Measurements from ENCODE around the gene ZEB2.
"Not testable (repeated sequence)": the region's sequence is repeated elsewhere in the genome, so short reads cannot be mapped to it uniquely, and the experiment has no call there.

Gene ZEB2

DNA sequence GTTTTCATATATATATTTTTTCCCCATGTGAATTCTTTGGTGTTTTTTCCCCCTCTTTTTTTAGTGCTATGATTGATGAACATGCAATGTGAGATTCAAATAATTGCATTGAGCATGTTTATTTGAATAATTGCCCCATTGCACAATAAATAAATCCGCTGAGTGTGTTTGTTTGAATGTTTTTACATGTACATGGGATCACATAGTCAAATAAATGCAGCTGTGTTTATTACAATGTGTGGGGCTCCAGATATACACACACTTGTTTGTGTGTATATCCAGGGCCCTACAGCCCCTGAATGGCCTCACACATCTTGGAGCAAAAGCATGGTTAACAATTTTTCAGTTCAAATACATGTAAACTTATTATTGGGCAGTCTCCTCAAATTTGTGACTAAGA, 134.5 kb downstream of the ZEB2 start:
- no peak for DNase-seq (ENCODE audit: low spot score)

GRCh38 chr2:144383571-144384100, 136.3 kb downstream of the ZEB2 start:
- DNase-seq (ENCODE audit: low spot score), result no peak

GRCh38 chr2:144382849-144383248, 137.1 kb downstream of the ZEB2 start:
- DNase-seq (ENCODE audit: low spot score), result no peak

GRCh38 chr2:144381716-144382115, 138.2 kb downstream of the ZEB2 start:
- DNase-seq (ENCODE audit: low spot score), result no peak

DNA sequence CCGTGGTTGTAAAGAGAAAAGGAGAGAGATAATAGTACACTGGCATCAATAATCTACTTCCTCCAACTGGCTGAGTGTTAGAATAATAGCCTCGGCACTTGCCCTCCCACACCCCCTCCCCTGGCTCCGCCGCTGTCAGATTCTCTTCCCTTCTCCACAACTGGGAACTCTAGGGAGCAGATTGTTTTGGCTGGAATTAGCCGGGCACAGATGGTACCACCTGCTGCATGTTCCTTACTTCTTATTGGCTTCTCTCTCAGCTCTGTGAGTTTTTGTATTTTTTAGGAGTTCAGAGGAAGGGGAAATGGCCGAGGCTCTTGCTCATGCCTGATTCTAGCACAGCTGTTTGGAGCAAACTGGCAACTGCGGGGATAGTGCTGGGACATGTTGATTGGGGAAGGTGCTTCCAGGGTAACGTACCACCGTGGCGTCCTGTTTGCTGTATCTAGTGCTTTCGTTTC, 140.0 kb downstream of the ZEB2 start:
- DNase-seq (ENCODE audit: low spot score), result no peak

GRCh38 chr2:144378551-144378950, 141.4 kb downstream of the ZEB2 start:
- DNase-seq (ENCODE audit: low spot score), result no peak

DNA sequence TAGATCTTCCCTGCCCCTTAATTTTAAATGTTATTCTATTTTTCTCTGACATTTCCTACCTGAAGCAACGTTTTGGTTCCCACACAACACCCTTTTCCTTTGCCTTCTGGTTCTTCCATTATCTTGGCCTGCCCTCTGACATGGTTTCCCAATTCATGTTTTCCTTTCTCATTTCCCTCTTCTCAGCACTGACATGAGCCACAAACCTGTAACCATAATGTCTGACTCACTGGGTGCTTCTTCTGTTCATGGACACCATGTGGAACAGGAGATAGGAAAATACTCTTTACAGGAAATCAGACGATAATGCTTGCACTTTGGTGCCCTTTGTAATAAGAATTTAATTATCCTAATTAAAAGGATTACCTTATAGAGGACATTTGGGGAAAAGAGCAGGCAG, 142.0 kb downstream of the ZEB2 start:
- DNase-seq (ENCODE audit: low spot score), result no peak

DNA sequence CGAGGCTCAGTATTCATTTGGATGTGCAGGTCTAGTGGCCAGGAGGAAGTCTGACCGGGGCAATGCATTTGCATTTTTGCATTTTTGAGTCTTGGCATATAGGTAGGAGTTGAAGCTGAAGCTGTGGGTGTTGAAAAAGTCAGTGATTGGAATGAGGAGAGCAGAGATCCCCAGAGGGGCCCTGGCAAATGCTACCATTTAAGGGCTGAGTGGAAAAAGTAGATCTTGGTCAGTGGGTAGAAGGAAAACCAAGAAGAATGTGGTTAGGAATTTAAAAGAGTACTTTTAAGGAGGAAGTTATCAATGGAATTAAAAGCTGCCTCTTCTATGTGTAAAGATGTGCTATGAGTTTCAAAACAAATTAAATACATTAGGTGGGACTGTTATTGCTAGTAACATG, 143.0 kb downstream of the ZEB2 start:
- DNase-seq (ENCODE audit: low spot score), result no peak

DNA sequence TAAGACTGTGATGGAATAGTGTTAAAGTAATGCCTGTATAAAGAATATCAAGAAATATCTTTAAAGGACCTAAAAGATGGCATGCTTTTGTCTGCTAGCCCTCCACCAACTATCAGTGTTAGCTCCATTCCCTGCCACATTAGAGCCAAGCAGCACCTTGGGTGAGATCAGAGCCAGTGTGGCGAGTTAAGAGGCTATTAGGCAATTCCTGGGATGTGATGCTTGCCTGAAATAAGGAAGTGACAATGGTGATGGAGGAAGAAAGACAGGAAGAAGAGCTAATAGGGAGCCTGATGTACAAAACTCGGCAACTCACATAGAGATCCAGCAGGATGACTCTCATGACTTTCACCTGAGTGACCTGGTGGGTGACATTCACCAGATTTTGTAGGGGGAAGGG, 143.5 kb downstream of the ZEB2 start:
- DNase-seq (ENCODE audit: low spot score), result no peak

DNA sequence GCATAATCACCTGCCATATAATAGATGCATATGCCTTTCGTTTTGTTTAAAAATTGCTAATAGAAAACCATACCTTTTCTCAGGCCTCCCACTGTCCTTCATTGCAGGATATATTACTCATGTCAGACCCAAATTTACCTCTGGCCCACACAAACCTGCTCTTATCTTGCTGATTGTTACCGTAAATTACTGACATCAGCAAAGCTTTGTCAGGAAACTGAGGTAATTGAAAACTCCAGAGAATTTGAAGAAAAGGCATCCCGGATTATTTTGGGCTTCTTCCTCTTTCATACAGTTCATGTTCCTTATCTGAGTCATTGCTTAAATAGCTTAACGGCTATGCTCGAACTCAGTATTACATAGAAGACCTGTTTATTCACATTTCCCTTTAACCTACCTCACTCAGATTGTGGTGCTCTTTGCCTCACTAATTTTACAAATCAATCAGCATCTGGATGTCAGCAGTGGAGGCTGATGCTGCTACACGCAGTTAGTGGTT, 145.7 kb downstream of the ZEB2 start:
- no peak for DNase-seq (ENCODE audit: low spot score)

GRCh38 chr2:144372410-144373080, 147.4 kb downstream of the ZEB2 start:
- DNase-seq (ENCODE audit: low spot score), result no peak

- no peak for DNase-seq (ENCODE audit: low spot score)
Measured at GRCh38 chr2:144370937-144371584, 148.9 kb downstream of the ZEB2 start.

DNA sequence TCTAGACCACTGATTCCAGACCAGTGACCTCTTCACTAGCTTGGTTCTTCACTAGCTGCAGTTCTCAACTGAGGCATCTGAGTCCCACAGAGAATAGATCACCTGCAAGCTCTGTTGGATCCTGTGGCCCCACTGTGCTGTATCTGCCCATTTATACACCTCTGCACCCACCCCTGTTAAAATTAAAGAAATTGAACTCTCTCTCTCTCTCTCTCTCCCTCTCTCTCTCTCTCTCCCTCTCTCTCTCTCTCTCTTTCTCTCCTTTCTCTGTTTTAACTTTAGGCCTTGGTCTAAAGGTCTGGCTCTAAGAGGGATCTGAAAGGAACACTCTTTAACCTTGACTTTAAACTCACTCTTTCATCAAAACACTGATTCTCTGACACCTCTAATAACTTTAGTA, 150.5 kb downstream of the ZEB2 start:
- no peak for DNase-seq (ENCODE audit: low spot score)

- no peak for DNase-seq (ENCODE audit: low spot score)
Measured at GRCh38 chr2:144366825-144367429, 153.0 kb downstream of the ZEB2 start.

DNA sequence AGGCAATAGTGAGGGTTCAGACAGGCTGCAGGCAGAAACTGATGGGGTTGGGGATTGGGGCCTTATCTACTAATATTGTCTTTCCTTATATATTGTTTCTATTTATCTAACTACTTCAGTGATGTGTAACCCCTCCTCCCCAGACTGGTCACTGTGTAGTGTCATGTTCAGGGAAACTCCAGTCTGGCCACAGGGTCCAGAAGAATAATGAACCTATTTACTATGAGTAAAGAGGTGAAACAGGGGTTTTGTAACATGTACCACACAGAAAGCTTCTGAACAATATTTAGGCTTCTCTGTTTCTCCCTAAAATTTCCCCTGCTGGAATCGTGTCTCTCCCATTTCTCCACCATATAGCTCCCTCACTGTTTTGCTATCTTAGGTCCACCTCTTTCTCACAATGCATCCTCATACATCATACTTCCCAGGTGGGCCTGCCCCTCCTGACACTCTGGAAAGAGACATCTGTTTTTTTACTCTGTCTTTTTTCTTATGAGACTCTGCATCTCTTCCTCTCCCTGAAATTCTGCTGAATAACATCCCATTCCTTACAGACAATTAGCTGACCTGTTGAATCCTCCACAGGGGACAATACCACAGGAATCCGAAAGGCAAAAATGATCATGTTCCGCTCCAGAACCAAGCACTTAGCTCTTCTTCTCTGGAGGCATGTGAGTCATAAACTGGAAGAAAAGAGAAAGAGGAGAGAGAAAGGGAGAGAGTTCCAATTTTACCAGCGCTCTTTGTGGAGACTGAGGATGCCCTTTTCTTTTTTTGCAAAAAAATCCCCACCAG, 154.8 kb downstream of the ZEB2 start:
- DNase-seq (ENCODE audit: low spot score), result no peak

DNA sequence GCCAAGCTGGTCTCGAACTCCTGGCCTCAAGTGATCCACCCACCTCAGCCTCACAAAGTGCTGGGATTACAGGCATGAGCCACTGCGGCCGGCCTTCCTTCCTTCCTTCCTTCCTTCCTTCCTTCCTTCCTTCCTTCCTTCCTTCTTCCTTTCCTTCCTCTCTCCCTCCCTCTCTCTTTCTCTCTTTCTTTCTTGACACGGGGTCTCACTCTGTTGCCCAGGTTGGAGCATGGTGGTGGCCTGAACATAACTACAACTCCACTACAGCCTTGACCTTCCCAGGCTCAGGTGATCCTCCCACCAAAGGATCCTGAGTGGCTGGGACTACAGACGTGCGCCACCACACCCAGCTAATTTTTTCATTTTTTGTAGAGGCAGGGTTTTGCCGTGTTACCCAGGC, 155.7 kb downstream of the ZEB2 start:
- not testable (repeated sequence) for DNase-seq (ENCODE audit: low spot score)

DNA sequence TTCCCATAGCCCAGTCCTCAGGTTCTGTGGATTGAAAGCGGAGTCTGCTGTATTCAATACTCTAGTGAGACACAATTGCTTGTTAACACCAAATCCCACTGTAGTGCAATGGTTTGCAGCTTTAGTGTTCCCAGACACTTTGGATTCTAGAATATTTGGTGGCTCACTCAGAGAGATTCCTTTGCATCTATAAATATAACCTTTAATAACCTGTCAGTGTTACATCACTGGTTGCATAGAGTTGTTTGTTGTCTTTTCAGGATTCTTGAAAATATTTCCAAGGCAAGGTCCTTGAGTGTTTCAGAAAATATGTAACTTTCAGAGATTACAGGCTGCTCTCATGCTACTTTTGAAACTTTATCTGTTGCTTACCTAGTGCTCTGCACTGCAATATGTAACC, 157.5 kb downstream of the ZEB2 start:
- DNase-seq (ENCODE audit: low spot score), result no peak

DNA sequence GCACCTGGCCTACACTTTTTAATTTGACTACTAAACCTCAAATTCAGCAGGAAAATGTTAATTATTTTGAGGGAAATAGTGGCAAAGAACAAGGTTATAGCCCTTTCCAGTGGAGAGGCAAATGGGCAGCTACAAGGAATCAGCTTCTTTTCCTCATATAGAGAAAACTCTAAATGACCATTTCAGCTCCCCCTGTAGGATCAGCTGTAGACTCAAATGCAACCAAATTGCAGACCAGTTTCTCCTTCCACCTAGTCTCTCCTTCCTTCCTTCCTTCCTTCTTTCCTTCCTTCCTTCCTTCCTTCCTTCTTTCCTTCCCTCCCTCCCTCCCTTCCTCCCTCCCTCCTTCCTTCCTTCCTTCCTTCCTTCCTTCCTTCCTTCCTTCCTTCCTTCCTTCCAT, 158.2 kb downstream of the ZEB2 start:
- DNase-seq (ENCODE audit: low spot score), result no peak

DNA sequence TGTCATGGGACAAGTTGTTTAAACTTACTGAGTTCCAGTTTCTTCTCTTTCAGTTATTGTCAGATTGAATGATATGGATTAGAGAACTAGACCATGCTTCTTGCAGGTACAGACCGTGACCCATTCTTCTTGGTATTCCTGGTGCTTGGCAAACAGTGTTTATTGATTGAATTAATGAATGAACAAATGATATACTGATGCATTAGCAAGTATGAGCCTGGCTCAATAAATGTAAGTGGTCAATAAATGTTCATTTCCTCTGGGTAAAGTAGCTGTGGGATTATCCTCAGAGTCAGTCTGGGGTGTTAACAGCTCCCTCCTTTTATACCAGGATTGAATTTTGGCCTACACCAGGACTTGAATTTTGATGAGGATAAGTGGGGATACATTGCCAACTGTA, 160.2 kb downstream of the ZEB2 start:
- DNase-seq (ENCODE audit: low spot score), result no peak

DNA sequence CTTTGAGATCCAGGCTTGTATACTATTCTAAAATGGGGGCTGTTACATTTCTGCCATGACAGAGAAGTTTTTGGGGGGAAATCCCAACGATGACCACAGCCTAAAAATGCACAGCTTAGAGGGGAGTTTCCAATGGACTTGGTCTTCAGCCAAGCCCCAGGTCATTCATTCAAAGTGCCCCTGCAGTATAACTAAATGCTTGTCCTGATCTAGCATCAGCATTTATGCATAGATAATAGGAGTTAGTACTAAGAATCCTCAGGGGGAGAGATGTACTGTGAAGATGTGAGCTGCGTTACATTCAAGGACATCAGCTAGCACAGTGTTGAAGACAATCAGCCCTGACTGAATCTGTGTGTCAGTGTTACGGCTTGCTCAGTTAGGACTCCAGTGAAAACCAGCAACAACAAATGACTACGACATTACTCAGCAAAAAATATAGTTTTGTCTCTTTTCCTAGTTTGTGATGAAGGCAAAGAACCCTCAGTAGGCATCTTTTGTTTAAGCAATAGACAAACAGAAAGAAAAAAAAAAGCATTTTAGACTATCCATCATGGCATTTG, 160.9 kb downstream of the ZEB2 start:
- DNase-seq (ENCODE audit: low spot score), result no peak

DNA sequence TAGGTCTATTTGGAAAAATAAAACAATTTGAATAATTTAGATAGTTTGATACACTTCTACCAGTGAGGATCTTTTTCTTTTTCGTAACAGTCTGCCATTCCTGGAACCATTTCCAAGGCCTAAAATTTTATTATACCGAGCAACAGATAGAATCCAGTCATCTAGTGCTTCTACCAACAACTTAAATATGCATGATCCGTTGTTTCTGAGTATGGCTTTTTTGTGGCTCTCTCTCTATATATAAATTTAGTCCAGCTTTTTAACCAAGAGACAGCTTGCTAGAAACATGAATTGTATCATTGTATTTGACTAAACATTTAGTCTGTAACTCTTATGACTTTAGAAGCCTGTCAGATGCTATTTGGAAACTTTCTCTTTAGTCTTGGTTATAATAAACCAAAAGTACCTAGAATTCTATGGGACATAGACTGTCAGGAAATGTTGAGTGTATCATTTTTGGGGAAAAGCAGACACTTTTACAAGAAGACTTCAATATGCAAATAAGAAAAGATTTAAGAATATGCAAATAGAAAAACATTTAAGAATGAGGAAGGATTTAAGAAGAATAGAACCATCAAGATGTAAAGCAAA, 161.4 kb downstream of the ZEB2 start:
- DNase-seq (ENCODE audit: low spot score), result no peak
